H1 (cell line): ENCODE results near the gene OR5K3. TPM values are rescaled to one million over a fixed set of nuclear protein-coding genes. Genes with fewer than 3 reads are reported as not detected.

Source experiments
- ASH2L ChIP-seq: fragments of 200-600, 300-600 bp; sonication (generic); IDR thresholded peaks from one replicate; pipeline ENCODE4 v1.7.1; 2017; ENCODE audit warnings: low read length
- BCL11A ChIP-seq, 2 experiments: IDR thresholded peaks; one replicate each; pipeline ENCODE4 v1.6.1; 2011; ENCODE audit warnings: low read depth in 2 of 2, low read length in 2 of 2, mild to moderate bottlenecking in 2 of 2
- CHD2 ChIP-seq: IDR thresholded peaks from 2 replicates; pipeline ENCODE4 v1.6.1; 2012; ENCODE audit warnings: low read length, improper control_type of control experiment
- CHD7 ChIP-seq: fragments of 300-600 bp; sonication (generic); IDR thresholded peaks from 2 replicates; pipeline ENCODE4 v1.7.1; 2012; ENCODE audit warnings: low read length, moderate library complexity, mild to moderate bottlenecking, inconsistent platforms; ENCODE audit not compliant: insufficient replicate concordance
- E2F6 ChIP-seq: IDR thresholded peaks from 2 replicates; pipeline ENCODE4 v1.6.1; 2012; ENCODE audit warnings: inconsistent platforms
- GABPA ChIP-seq: IDR thresholded peaks from 2 replicates; pipeline ENCODE4 v1.6.1; 2011; ENCODE audit warnings: mild to moderate bottlenecking, low read length, moderate library complexity, borderline replicate concordance; ENCODE audit not compliant: insufficient read depth
- SIN3A ChIP-seq, 2 experiments: IDR thresholded peaks in 1 of 2; conservative IDR thresholded peaks in 1 of 2; 2 replicates each; pipeline ENCODE4 v1.6.1; 2011 to 2012; ENCODE audit warnings: low read length in 2 of 2, improper control_type of control experiment in 1 of 2, low read depth in 1 of 2, mild to moderate bottlenecking in 1 of 2
- SP4 ChIP-seq: IDR thresholded peaks from 2 replicates; pipeline ENCODE4 v1.6.1; 2012; ENCODE audit warnings: low read length, inconsistent platforms
- TAF7 ChIP-seq: optimal IDR thresholded peaks from 2 replicates; pipeline ENCODE3; 2011; ENCODE audit warnings: low read depth, mild to moderate bottlenecking, inconsistent platforms, low read length, moderate library complexity, borderline replicate concordance
- TCF12 ChIP-seq: IDR thresholded peaks from 2 replicates; pipeline ENCODE4 v1.6.1; 2011; ENCODE audit warnings: low read depth, mild to moderate bottlenecking, low read length
- YY1 ChIP-seq: IDR thresholded peaks from 2 replicates; pipeline ENCODE4 v1.6.1; 2011; ENCODE audit warnings: low read depth, mild to moderate bottlenecking, low read length
- polyA plus RNA-seq, 7 experiments: library from polyadenylated mRNA; depleted of rRNA in 3 of 7; stranded (reverse) in 5 of 7; unstranded in 2 of 7; fragments of >200 nt in 5 of 7; fragments of 200-250 nt in 2 of 7; gene quantifications; 1 replicate in 5 of 7; 2 replicates in 1 of 7; 4 replicates in 1 of 7; pipeline versions ENCODE4 v1.2.1 to v1.2.3, GENCODE V29; 2011 to 2013; ENCODE audit warnings: missing spikeins in 2 of 7, mixed read lengths in 2 of 7
- total RNA-seq: library from RNA; stranded (reverse); fragmentation: NEBNext Ultra II Directional; extraction: Animal tissue kit (Norgen Biotek cat#: 25700); gene quantifications from 2 replicates; pipeline ENCODE4 v1.2.1, GENCODE V29; 2021

Gene OR5K3
- total and polyA plus RNA-seq, 2 of the 8 experiments (the other 6 are each of a cell fraction or from before 2014, with no cell fraction given): not detected

GRCh38 chr3:98359250-98359649 lies 31.2 kb upstream of the OR5K3 start (continued):
- no peak for TF ChIP-seq CHD7
- no peak for TF ChIP-seq BCL11A (IDR thresholded peaks at IDR 0.05; ENCODE audit: low read depth in 2 of 2, low read length in 2 of 2)
- TF ChIP-seq ASH2L: no peak
- no peak for TF ChIP-seq SP4
- no peak for TF ChIP-seq YY1
- no peak for TF ChIP-seq TCF12
- TF ChIP-seq CHD2: no peak
- TF ChIP-seq E2F6: no peak
- TF ChIP-seq GABPA: no peak
- TF ChIP-seq TAF7: no peak
- no peak for TF ChIP-seq SIN3A (conservative IDR thresholded peaks at IDR 0.05 in 1 of 2, IDR thresholded peaks at IDR 0.05 in 1 of 2; ENCODE audit: low read depth in 1 of 2, low read length in 2 of 2)
